ENCODE data around the gene KCNH4. TPM values are rescaled to one million over a fixed set of nuclear protein-coding genes. Genes with fewer than 3 reads are reported as not detected.

KCNH4 gene
- total RNA-seq, 2 donors from 2014 or later, result 0.45 to 0.94 TPM

GRCh38 chr17:42120161-42120769 lies 60.7 kb downstream of the KCNH4 start:
- peaks cover 21% of the 10 kb centered on the region for H3K4me1 Mint-ChIP-seq
- DNase-seq (no peak), ATAC-seq (no peak)
- no peaks in the 10 kb centered on the region for H3K9me3 ChIP-seq (ENCODE audit: control insufficient read depth, low read length, poor library complexity, severe bottlenecking)
- H3K4me3 Mint-ChIP-seq, result peak overlapping the region; percentile 60
- no peaks in the 10 kb centered on the region for H3K27me3 Mint-ChIP-seq
- no peaks in the 10 kb centered on the region for H3K36me3 Mint-ChIP-seq (ENCODE audit: low read depth)
- no peak overlapping the region for H3K27ac Mint-ChIP-seq

- DNase-seq (no peak), ATAC-seq (no peak)
- no peaks in the 10 kb centered on the region for H3K27me3 Mint-ChIP-seq
- H3K27ac Mint-ChIP-seq, result peak overlapping the region; percentile 59
- no peaks in the 10 kb centered on the region for H3K9me3 ChIP-seq (ENCODE audit: control insufficient read depth, low read length, poor library complexity, severe bottlenecking)
- peaks cover 17% of the 10 kb centered on the region for H3K4me1 Mint-ChIP-seq
- no peaks in the 10 kb centered on the region for H3K36me3 Mint-ChIP-seq (ENCODE audit: low read depth)
- H3K4me3 Mint-ChIP-seq, result peak overlapping the region; percentile 57
These were observed 61.6 kb downstream of the KCNH4 start for GRCh38 chr17:42119301-42119700.

DNA sequence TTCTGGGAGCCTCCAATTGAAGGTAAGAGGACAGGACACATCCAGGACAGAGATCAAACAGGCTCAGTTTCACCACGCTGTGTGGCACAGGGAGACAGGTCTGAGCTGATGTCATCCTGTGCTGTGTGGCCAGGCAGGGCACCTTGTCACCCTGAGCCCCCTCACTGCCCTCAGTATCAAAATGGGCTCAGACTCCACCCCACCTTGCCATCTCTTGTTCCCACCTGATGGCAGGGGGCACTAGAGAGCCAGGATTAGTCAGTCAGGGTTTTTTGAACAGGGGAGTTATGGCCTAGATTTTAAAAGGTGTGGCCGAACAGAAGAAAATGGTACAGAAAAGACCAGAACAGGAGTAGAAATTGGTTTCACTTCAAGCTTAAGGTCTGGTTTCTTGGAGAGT lies 62.4 kb downstream of the KCNH4 start:
- no peak overlapping the region for H3K4me3 Mint-ChIP-seq
- H3K27ac Mint-ChIP-seq, result peak overlapping the region; percentile 59
- H3K4me1 Mint-ChIP-seq, result peaks cover 17% of the 10 kb centered on the region
- no peaks in the 10 kb centered on the region for H3K9me3 ChIP-seq (ENCODE audit: control insufficient read depth, low read length, poor library complexity, severe bottlenecking)
- H3K36me3 Mint-ChIP-seq (ENCODE audit: low read depth), result no peaks in the 10 kb centered on the region
- ATAC-seq (no peak), DNase-seq (no peak)
- H3K27me3 Mint-ChIP-seq, result no peaks in the 10 kb centered on the region

DNA sequence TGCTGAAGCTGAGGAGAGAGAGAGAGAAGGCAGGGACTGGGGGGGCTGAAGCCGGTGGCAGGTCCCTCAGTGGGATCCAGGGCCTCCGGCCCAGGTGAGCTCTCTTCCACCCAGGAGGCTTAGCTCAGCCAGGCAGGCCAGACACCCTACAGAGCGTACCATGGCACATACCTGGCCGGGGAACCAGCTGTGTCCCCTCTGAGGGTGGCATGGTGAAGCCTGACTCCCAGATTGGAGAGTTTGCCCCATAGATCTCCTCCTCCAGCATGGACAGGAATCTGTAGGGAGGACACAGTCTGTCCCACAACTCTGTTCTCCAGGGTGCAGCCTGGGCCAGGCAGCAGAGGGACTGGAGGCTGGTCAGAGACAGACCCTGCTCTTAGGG lies 62.8 kb downstream of the KCNH4 start:
- Mint-ChIP-seq H3K4me3 (no peak overlapping the region), H3K27me3 (no peaks in the 10 kb centered on the region), H3K36me3 (ENCODE audit: low read depth) (no peaks in the 10 kb centered on the region), H3K4me1 (peaks cover 17% of the 10 kb centered on the region), H3K27ac (peak overlapping the region; percentile 59)
- no peaks in the 10 kb centered on the region for H3K9me3 ChIP-seq (ENCODE audit: control insufficient read depth, low read length, poor library complexity, severe bottlenecking)
- DNase-seq, result no peak
- no peak for ATAC-seq

GRCh38 chr17:42117397-42118125 lies 63.4 kb downstream of the KCNH4 start:
- H3K4me1 Mint-ChIP-seq, result peaks cover 21% of the 10 kb centered on the region
- H3K9me3 ChIP-seq (ENCODE audit: control insufficient read depth, low read length, poor library complexity, severe bottlenecking), result no peaks in the 10 kb centered on the region
- no peaks in the 10 kb centered on the region for H3K36me3 Mint-ChIP-seq (ENCODE audit: low read depth)
- no peak for ATAC-seq
- H3K27me3 Mint-ChIP-seq, result no peaks in the 10 kb centered on the region
- peak overlapping the region; percentile 72 for H3K27ac Mint-ChIP-seq
- DNase-seq, result no peak
- H3K4me3 Mint-ChIP-seq, result no peak overlapping the region

DNA sequence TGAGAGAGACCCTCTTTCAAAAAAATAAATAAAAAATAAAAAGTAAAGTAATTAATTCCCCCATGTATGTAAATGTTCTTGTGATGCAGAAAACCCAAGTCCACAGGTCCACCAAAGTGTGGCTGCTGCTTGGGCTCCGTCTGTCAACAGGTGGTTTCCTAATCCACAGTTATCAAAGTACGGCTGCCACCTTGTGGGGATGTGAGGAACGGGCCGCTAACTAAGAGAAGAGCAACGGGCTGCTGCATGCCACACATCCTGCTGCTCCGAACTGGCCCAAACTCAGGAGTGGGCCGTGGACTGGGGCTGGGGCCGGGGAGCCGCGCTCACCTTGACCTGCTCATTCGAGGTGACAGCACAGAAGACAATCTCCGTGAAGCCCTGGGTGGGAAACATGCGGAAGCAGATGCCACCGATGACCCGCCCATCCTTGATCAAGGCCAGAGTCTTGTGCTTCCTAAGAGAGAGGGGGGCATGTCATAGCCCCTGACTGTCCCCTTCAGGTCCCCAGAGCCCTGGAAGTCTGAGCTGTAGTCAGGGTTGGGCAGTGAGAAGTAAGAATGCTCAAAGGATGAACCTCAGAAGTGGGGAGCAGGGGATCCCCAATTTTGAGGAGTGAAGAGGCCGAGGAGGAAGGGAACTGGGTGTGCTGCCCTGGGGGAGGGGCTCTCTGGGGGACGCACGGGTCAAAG lies 64.1 kb downstream of the KCNH4 start:
- H3K4me1 Mint-ChIP-seq, result peaks cover 25% of the 10 kb centered on the region
- H3K36me3 Mint-ChIP-seq (ENCODE audit: low read depth), result no peaks in the 10 kb centered on the region
- no peaks in the 10 kb centered on the region for H3K9me3 ChIP-seq (ENCODE audit: control insufficient read depth, low read length, poor library complexity, severe bottlenecking)
- peak; percentile 58 to 82 (median 68) for DNase-seq
- ATAC-seq, result peak; percentile 48
- no peaks in the 10 kb centered on the region for H3K27me3 Mint-ChIP-seq
- H3K4me3 Mint-ChIP-seq, result no peak overlapping the region
- peak overlapping the region; percentile 72 for H3K27ac Mint-ChIP-seq

GRCh38 chr17:42114118-42114517 lies 66.8 kb downstream of the KCNH4 start:
- Mint-ChIP-seq H3K4me1 (peaks cover 31% of the 10 kb centered on the region), H3K36me3 (ENCODE audit: low read depth) (peaks cover 4% of the 10 kb centered on the region), H3K27ac (no peak overlapping the region), H3K27me3 (no peaks in the 10 kb centered on the region), H3K4me3 (no peak overlapping the region)
- ATAC-seq, result no peak
- H3K9me3 ChIP-seq (ENCODE audit: control insufficient read depth, low read length, poor library complexity, severe bottlenecking), result no peaks in the 10 kb centered on the region
- no peak for DNase-seq

DNA sequence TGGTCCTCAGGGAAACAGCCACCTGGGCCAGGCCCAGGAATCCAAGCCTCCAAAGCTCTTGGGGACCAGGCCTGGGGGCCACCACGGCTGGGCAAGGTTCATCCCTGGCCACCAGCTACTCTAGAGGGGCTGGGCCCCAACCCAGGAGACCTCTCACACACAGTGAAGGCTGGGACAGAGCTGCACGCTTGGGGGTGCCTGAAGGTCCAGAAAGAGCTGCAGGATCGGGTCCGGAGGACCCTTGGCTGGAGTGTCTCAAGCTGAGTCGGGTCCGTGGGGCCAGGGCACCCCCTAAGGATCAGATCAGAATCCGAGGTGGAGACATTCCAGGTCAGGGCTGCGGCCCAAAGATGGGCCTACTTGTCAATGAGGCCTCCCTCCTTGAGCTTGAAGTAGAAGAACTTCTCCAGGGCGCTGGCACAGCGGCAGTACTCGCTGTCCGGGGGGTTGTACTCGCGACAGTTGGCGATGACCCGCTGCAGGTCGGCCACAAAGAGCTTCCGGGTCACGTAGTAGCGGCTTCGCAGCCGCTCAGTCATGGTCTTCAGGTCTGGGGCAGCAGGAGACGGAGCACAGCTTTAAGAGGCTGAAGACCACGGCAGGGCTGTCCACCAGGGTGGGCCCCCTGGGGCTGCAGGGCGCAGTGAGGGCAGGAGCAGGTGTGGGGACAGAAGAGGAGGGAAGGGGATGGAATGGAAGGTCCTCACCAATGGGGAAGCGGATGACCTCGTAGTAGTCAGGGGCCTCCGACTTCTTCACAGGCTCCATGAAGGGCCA lies 67.5 kb downstream of the KCNH4 start:
- H3K36me3 Mint-ChIP-seq (ENCODE audit: low read depth), result peaks cover 4% of the 10 kb centered on the region

DNA sequence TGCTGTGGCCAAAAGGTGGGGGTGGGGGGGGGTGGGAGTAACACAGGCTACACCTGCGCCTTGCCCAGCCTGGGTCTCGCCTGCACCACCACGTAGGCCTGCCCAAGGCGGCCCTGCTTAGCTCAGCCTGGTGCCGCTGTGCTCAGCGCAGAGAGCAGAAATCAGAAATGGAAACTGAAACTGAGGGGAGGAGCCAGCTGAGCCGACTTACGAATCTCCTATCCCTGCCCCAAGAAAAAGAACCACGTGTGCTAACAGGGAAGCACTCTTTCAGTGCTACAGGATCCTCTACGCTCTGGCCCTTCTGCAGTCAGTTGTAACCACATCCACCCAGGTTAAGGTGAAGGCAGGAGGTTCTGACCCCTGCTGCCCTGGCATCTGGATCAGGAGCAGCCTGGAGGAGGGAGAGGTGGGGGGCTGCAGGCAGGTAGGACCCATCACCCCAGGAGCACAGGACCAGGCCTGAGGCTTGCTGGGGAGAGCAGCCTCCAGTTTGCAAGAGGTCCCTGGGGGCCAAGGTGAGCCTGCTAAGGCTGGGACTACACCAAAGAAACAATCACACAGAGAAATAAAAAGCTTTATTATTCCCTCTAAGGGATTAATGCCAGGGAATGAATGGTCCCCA lies 68.3 kb downstream of the KCNH4 start, which contains the start of gene DHX58:
Gene DHX58, minus strand, starts transcription at position 163 of the 625 bp plus-strand sequence. CDS start 822 bp downstream, outside the sequence.
- ATAC-seq (peak; percentile 84), DNase-seq (peak; percentile 57 to 65 (median 58))
- Mint-ChIP-seq H3K27ac (peak within 1 kb of the TSS; percentile 90), H3K4me3 (peak within 1 kb of the TSS; percentile 89), H3K36me3 (ENCODE audit: low read depth) (peaks cover 4% of the 10 kb centered on the region), H3K27me3 (no peaks in the 10 kb centered on the region), H3K4me1 (peaks cover 27% of the 10 kb centered on the region)
- no peaks in the 10 kb centered on the region for H3K9me3 ChIP-seq (ENCODE audit: control insufficient read depth, low read length, poor library complexity, severe bottlenecking)

More for the DNA sequence above, 67.5 kb downstream of the KCNH4 start:
- H3K9me3 ChIP-seq (ENCODE audit: control insufficient read depth, low read length, poor library complexity, severe bottlenecking), result no peaks in the 10 kb centered on the region
- H3K4me1 Mint-ChIP-seq, result peaks cover 28% of the 10 kb centered on the region
- H3K27ac Mint-ChIP-seq, result peak overlapping the region; percentile 90
- H3K27me3 Mint-ChIP-seq, result no peaks in the 10 kb centered on the region
- DNase-seq (no peak), ATAC-seq (no peak)
- H3K4me3 Mint-ChIP-seq, result no peak overlapping the region

- peak overlapping the region; percentile 89 for H3K4me3 Mint-ChIP-seq
- H3K9me3 ChIP-seq (ENCODE audit: control insufficient read depth, low read length, poor library complexity, severe bottlenecking), result no peaks in the 10 kb centered on the region
- H3K27ac Mint-ChIP-seq, result peak overlapping the region; percentile 90
- H3K27me3 Mint-ChIP-seq, result no peaks in the 10 kb centered on the region
- peaks cover 25% of the 10 kb centered on the region for H3K4me1 Mint-ChIP-seq
- DNase-seq (no peak), ATAC-seq (peak; percentile 6)
- peaks cover 4% of the 10 kb centered on the region for H3K36me3 Mint-ChIP-seq (ENCODE audit: low read depth)
These were observed 68.9 kb downstream of the KCNH4 start for GRCh38 chr17:42111871-42112551.

GRCh38 chr17:42111265-42111636 lies 69.7 kb downstream of the KCNH4 start:
- Mint-ChIP-seq H3K4me3 (peak overlapping the region; percentile 33), H3K36me3 (ENCODE audit: low read depth) (peaks cover 4% of the 10 kb centered on the region), H3K27ac (no peak overlapping the region), H3K4me1 (peaks cover 20% of the 10 kb centered on the region), H3K27me3 (no peaks in the 10 kb centered on the region)
- no peaks in the 10 kb centered on the region for H3K9me3 ChIP-seq (ENCODE audit: control insufficient read depth, low read length, poor library complexity, severe bottlenecking)
- DNase-seq, result no peak
- ATAC-seq, result no peak
